Peyer's patch (tissue), 4 donors: Measurements from ENCODE around the gene LMBRD2.

Experiments used
- CTCF ChIP-seq, 6 experiments: fragments of 450-650 bp in 4 of 6; fragments of 200-600 bp in 2 of 6; sonication (generic) in 1 of 6; IDR thresholded peaks; one replicate each; pipeline ENCODE4 v1.5.1; 2017 to 2019; ENCODE audit warnings: antibody characterized with exemption in 6 of 6, mild to moderate bottlenecking in 3 of 6, moderate library complexity in 1 of 6
- POLR2A ChIP-seq, 2 donors: fragments of 450-650 bp; IDR thresholded peaks; one replicate each; pipeline ENCODE4 v1.5.1; 2017; ENCODE audit warnings: antibody characterized with exemption in 2 of 2, mild to moderate bottlenecking in 2 of 2, moderate library complexity in 2 of 2

- no peak for TF ChIP-seq CTCF (IDR thresholded peaks at IDR 0.05)
- no peak for TF ChIP-seq POLR2A (IDR thresholded peaks at IDR 0.05)
Measured at GRCh38 chr5:36099748-36100147, 51.9 kb downstream of the LMBRD2 start.
